Transverse colon (tissue), 3 donors: ENCODE results near the gene VTCN1.

Experiments used
- EP300 ChIP-seq: sonication (generic); formaldehyde crosslinking; IDR thresholded peaks from one replicate; pipeline ENCODE4 v1.6.1; 2017; ENCODE audit warnings: antibody characterized with exemption, low read depth
- POLR2A ChIP-seq: fragments of 450-650 bp; IDR thresholded peaks from one replicate; pipeline ENCODE4 v1.6.1; 2016; ENCODE audit warnings: antibody characterized with exemption, mild to moderate bottlenecking, moderate library complexity
- TF ChIP-seq, protein P1 (sequence below), 5 experiments: fragments of 200-600 bp in 3 of 5; fragments of 450-650 bp in 2 of 5; sonication (generic) in 3 of 5; IDR thresholded peaks; 1 replicate in 2 of 5; 2 replicates in 3 of 5; pipeline ENCODE4 v1.5.1; 2016 to 2017; ENCODE audit warnings: antibody characterized with exemption in 5 of 5, inconsistent platforms in 3 of 5, mild to moderate bottlenecking in 2 of 5, moderate library complexity in 1 of 5

GRCh38 chr1:117166076-117166475 lies 44.7 kb downstream of the VTCN1 start:
- TF ChIP-seq, protein P1, sequence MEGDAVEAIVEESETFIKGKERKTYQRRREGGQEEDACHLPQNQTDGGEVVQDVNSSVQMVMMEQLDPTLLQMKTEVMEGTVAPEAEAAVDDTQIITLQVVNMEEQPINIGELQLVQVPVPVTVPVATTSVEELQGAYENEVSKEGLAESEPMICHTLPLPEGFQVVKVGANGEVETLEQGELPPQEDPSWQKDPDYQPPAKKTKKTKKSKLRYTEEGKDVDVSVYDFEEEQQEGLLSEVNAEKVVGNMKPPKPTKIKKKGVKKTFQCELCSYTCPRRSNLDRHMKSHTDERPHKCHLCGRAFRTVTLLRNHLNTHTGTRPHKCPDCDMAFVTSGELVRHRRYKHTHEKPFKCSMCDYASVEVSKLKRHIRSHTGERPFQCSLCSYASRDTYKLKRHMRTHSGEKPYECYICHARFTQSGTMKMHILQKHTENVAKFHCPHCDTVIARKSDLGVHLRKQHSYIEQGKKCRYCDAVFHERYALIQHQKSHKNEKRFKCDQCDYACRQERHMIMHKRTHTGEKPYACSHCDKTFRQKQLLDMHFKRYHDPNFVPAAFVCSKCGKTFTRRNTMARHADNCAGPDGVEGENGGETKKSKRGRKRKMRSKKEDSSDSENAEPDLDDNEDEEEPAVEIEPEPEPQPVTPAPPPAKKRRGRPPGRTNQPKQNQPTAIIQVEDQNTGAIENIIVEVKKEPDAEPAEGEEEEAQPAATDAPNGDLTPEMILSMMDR (IDR thresholded peaks at IDR 0.05) = no peak
- no peak for TF ChIP-seq POLR2A
- TF ChIP-seq EP300 = no peak
